Spleen (tissue), 11 donors: Measurements from ENCODE around the gene RGL1. TPM values are rescaled to one million over a fixed set of nuclear protein-coding genes. Genes with fewer than 3 reads are reported as not detected.

ENCODE experiments used
- DNase-seq: peaks from one replicate; pipeline ENCODE4 v3.0.0-alpha.2; 2020
- H3K27ac ChIP-seq, 8 donors: fragments of 200-600 bp; sonication (generic) in 7 of 8; 1 replicate in 4 of 8; 2 replicates in 4 of 8; pipeline versions ENCODE4 v1.5.0 to v1.8.0; 2016 to 2021; ENCODE audit warnings: inconsistent platforms in 4 of 8, mild to moderate bottlenecking in 4 of 8, moderate library complexity in 1 of 8
- H3K27me3 ChIP-seq, 7 donors: fragments of 200-600 bp; sonication (generic) in 6 of 7; replicated peaks in 1 of 7; 1 replicate in 4 of 7; 2 replicates in 3 of 7; pipeline versions ENCODE4 v1.5.0 to v1.8.0; 2016 to 2021; ENCODE audit warnings: inconsistent platforms in 3 of 7, mild to moderate bottlenecking in 1 of 7
- H3K36me3 ChIP-seq, 6 donors: fragments of 200-600 bp; sonication (generic) in 5 of 6; 1 replicate in 4 of 6; 2 replicates in 2 of 6; pipeline versions ENCODE4 v1.5.0 to v1.8.0; 2016 to 2021; ENCODE audit warnings: inconsistent platforms in 2 of 6
- H3K4me1 ChIP-seq, 6 donors: fragments of 200-600 bp; sonication (generic) in 5 of 6; 1 replicate in 3 of 6; 2 replicates in 3 of 6; pipeline versions ENCODE4 v1.5.0 to v1.8.0; 2016 to 2021; ENCODE audit warnings: inconsistent platforms in 3 of 6
- H3K4me3 ChIP-seq, 8 donors: fragments of 200-600 bp; sonication (generic) in 7 of 8; 1 replicate in 4 of 8; 2 replicates in 4 of 8; pipeline versions ENCODE4 v1.5.0 to v1.8.0; 2016 to 2021; ENCODE audit warnings: inconsistent platforms in 4 of 8, mild to moderate bottlenecking in 4 of 8, moderate library complexity in 2 of 8
- H3K9me3 ChIP-seq, 8 donors: fragments of 200-600 bp; sonication (generic) in 7 of 8; 1 replicate in 4 of 8; 2 replicates in 4 of 8; pipeline versions ENCODE4 v1.5.0 to v1.8.0; 2016 to 2021; ENCODE audit warnings: inconsistent platforms in 4 of 8
- CTCF ChIP-seq, 11 experiments: fragments of 200-600 bp in 7 of 11; fragments of 450-650 bp in 4 of 11; sonication (generic) in 4 of 11; IDR thresholded peaks in 8 of 11; conservative IDR thresholded peaks in 3 of 11; 1 replicate in 7 of 11; 2 replicates in 4 of 11; pipeline versions ENCODE4 v1.4.0 to v1.8.0; 2016 to 2021; ENCODE audit warnings: antibody characterized with exemption in 11 of 11, inconsistent platforms in 4 of 11, mild to moderate bottlenecking in 1 of 11
- POLR2A ChIP-seq, 3 donors: fragments of 450-650 bp; IDR thresholded peaks; one replicate each; pipeline ENCODE4 v1.5.1; 2017; ENCODE audit warnings: antibody characterized with exemption in 3 of 3, mild to moderate bottlenecking in 1 of 3
- POLR2AphosphoS5 ChIP-seq, 3 donors: sonication (generic); formaldehyde crosslinking; IDR thresholded peaks; one replicate each; pipeline ENCODE4 v1.5.1; 2017; ENCODE audit warnings: antibody characterized with exemption in 3 of 3
- WGBS, 5 donors: extraction: QIAGEN DNeasy Blood & Tissue Kit in 3 of 5; methylation state at CpG; one replicate each; pipeline versions ENCODE4 v1.1.5 to v1.1.7; 2013 to 2018; 5-methylcytosine and 5-hydroxymethylcytosine counted together
- intact Hi-C: fragments of 100-400 bp; cut with DNase I; formaldehyde crosslinking; loops from one replicate; pipeline ENCODE4 v1.15.0; 2023; ENCODE audit warnings: low total_unique reads
- polyA plus RNA-seq, 3 donors: library from polyadenylated mRNA; stranded (reverse); fragments of 200-250 nt; gene quantifications; one replicate each; pipeline ENCODE4 v1.2.1, GENCODE V29; 2013
- total RNA-seq, 7 donors: library from RNA; depleted of rRNA in 3 of 7; stranded (reverse); fragments of >200 nt in 3 of 7; fragmentation: NEBNext Ultra II Directional in 4 of 7; extraction: Animal tissue kit (Norgen Biotek cat#: 25700) in 4 of 7; gene quantifications; one replicate each; pipeline versions ENCODE4 v1.1.0 to v1.2.1, GENCODE V29; 2016 to 2021
- donor health status: healthy with polysubstance abuse.
- donor health status: DM: no; HTN: no; CAD: no; lungs with moderate emphysema.
- donor health status: DM: no; HTN: no; CAD: no.
- donor health status: Bipolar disorder and iron deficiency.
- donor health status: healthy.
- donor health status: DM: no; HTN: no; CAD: no.
- donor health status: DM: yes; HTN: yes; CAD: no.

Gene RGL1
- total and polyA plus RNA-seq, 10 donors = 14.3 to 126 (median 71.4) TPM

- WGBS, 5 donors = 88 to 94% (median 90%) methylated on average over 5 of the region's 5 CpGs
- no peaks in the 10 kb centered on the region for H3K27me3 ChIP-seq
- no peak overlapping the region for H3K27ac ChIP-seq
- no peaks in the 10 kb centered on the region for H3K9me3 ChIP-seq
- H3K4me1 ChIP-seq = no peaks in the 10 kb centered on the region
- peaks cover 0 to 85% (median 21%) of the 10 kb centered on the region in 6 donors for H3K36me3 ChIP-seq
- TF ChIP-seq CTCF (IDR thresholded peaks at IDR 0.05 in 8 of 11, conservative IDR thresholded peaks at IDR 0.05 in 3 of 11) = no peak
- no peak for TF ChIP-seq POLR2A (IDR thresholded peaks at IDR 0.05)
- no peak for TF ChIP-seq POLR2AphosphoS5 (IDR thresholded peaks at IDR 0.05)
- no peak for DNase-seq
- intact Hi-C loops = no loop called here
- no peak overlapping the region for H3K4me3 ChIP-seq
These were observed 122.1 kb downstream of the RGL1 start for GRCh38 chr1:183926983-183927382.

- H3K27ac ChIP-seq = no peak overlapping the region
- intact Hi-C loops = no loop called here
These were observed 126.8 kb downstream of the RGL1 start for GRCh38 chr1:183931646-183932271.

GRCh38 chr1:183932412-183932811 lies 127.5 kb downstream of the RGL1 start:
- DNase-seq = no peak
- intact Hi-C loops = no loop called here
- Histone ChIP-seq H3K4me3 (no peak overlapping the region), H3K36me3 (peaks cover 0 to 31% (median 3%) of the 10 kb centered on the region in 6 donors), H3K4me1 (no peaks in the 10 kb centered on the region), H3K27me3 (no peaks in the 10 kb centered on the region), H3K9me3 (no peaks in the 10 kb centered on the region), H3K27ac (no peak overlapping the region)
- peak in 2 of 3 donors; percentile 51 to 76 for TF ChIP-seq POLR2AphosphoS5 (IDR thresholded peaks at IDR 0.05)
- TF ChIP-seq POLR2A (IDR thresholded peaks at IDR 0.05) = no peak
- no peak for TF ChIP-seq CTCF (IDR thresholded peaks at IDR 0.05 in 8 of 11, conservative IDR thresholded peaks at IDR 0.05 in 3 of 11)
- WGBS, 5 donors = 58 to 81% (median 77%) methylated on average over 7 to 15 of the region's 15 CpGs

More at GRCh38 chr1:183931646-183932271, 126.8 kb downstream of the RGL1 start:
- no peak for DNase-seq
- 65 to 87% (median 82%) methylated on average over 2 of the region's 2 CpGs for WGBS, 5 donors
- Histone ChIP-seq H3K27me3 (no peaks in the 10 kb centered on the region), H3K4me3 (no peak overlapping the region), H3K9me3 (no peaks in the 10 kb centered on the region), H3K4me1 (no peaks in the 10 kb centered on the region), H3K36me3 (peaks cover 0 to 37% (median 7%) of the 10 kb centered on the region in 6 donors)
- no peak for TF ChIP-seq POLR2A (IDR thresholded peaks at IDR 0.05)
- TF ChIP-seq POLR2AphosphoS5 (IDR thresholded peaks at IDR 0.05) = no peak
- TF ChIP-seq CTCF (IDR thresholded peaks at IDR 0.05 in 8 of 11, conservative IDR thresholded peaks at IDR 0.05 in 3 of 11) = no peak

- peak overlapping the region in 1 of 8 donors; percentile 27 for H3K27ac ChIP-seq
- no peaks in the 10 kb centered on the region for H3K4me1 ChIP-seq
- H3K36me3 ChIP-seq = peaks cover 0 to 18% (median 0%) of the 10 kb centered on the region in 6 donors
- no peak for DNase-seq
- no peak for TF ChIP-seq CTCF (IDR thresholded peaks at IDR 0.05 in 8 of 11, conservative IDR thresholded peaks at IDR 0.05 in 3 of 11)
- no peak for TF ChIP-seq POLR2A (IDR thresholded peaks at IDR 0.05)
- TF ChIP-seq POLR2AphosphoS5 (IDR thresholded peaks at IDR 0.05) = no peak
- no peak overlapping the region for H3K4me3 ChIP-seq
- no peaks in the 10 kb centered on the region for H3K9me3 ChIP-seq
- intact Hi-C loops = no loop called here
- 58 to 87% (median 72%) methylated on average over 4 of the region's 4 CpGs for WGBS, 5 donors
- no peaks in the 10 kb centered on the region for H3K27me3 ChIP-seq
These were observed 128.7 kb downstream of the RGL1 start for GRCh38 chr1:183933528-183934179.
